GM18517 (cell line): ENCODE measurements around the gene CAPN7.
A peak's percentile ranks its signal among the peaks of the same experiment; 100 is the strongest.

Experiments used
- ATAC-seq: cut with Tn5 transposase; IDR thresholded peaks from one replicate; pipeline ENCODE4 v1.9.1; 2021; ENCODE audit warnings: mild to moderate bottlenecking, moderate library complexity; ENCODE audit not compliant: unreplicated experiment

The CAPN7 gene

GRCh38 chr3:15198686-15199085 lies 7.4 kb upstream of the CAPN7 start:
- no peak for ATAC-seq

- ATAC-seq, result no peak
Observed at GRCh38 chr3:15199493-15200105, 6.4 kb upstream of the CAPN7 start.

DNA sequence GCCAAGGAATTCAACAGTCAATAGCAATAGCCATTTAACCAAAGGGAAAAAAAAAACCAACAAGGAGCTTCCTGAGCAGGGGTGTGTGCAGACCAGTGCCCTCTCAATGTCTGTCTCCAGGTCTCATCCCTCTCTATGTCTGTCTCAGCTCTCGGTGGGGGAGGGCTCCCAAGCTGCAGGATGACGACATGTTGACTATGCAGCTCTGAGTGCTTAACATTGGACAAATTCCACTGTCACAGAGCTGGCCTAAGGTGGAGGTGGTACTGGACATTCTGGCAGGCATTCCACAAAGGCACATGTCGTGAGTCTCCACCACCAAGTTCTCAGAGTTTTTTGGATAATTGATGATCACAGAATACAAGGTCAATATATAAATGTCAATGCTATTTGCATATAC lies 2.0 kb upstream of the CAPN7 start:
- ATAC-seq, result no peak

- no peak for ATAC-seq
Observed at GRCh38 chr3:15205482-15205933, 538 bp upstream of the CAPN7 start.

- peak; percentile 30 for ATAC-seq
Observed at GRCh38 chr3:15206662-15207576, 873 bp downstream of the CAPN7 start.

DNA sequence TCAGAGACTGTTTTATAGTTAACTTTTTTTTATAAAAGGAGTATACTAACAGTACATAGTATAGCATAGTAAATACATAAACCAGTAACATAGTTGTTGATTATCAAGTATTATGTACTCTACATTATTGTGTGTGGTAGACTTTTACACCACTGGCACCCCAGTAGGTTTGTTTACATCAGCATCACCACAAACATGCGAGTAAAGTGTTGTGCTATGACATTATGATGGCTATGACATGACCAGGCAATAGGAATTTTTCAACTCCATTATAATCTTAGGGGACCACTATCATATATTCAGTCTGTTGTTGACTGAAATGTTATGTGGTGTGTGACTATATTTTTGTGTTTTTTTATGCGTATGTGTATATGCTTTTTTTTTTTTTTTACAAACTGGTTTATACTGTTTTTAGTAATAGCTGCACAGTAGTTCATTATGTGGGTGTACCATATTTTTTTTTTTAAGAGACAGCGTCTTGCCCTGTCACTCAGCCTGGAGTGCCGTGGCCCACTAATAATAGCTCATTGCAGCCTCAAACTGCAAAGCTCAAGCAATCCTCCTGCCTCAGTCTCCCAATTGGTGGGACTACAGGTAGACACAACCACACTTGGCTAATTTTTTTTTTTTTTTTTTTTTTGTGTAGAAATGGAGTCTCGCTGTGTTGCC lies 1.9 kb downstream of the CAPN7 start:
- ATAC-seq, result no peak

DNA sequence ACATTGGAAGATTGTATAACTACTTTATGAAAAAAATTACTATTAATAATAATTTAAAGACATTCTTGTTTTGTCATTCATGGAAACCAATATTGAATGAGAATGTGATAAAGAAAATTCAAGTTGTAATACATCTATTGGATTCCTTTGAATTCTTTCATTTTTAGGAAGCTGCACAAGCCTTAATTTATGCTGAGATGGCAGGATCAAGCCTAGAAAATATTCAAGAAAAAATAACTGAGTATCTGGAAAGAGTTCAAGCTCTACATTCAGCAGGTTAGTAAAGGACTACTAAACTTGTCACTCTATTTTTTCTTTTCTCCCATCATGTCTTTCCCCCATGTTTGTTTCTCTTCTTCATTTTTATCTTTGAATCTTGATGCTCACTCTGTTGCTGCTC lies 5.9 kb downstream of the CAPN7 start:
- ATAC-seq, result no peak

DNA sequence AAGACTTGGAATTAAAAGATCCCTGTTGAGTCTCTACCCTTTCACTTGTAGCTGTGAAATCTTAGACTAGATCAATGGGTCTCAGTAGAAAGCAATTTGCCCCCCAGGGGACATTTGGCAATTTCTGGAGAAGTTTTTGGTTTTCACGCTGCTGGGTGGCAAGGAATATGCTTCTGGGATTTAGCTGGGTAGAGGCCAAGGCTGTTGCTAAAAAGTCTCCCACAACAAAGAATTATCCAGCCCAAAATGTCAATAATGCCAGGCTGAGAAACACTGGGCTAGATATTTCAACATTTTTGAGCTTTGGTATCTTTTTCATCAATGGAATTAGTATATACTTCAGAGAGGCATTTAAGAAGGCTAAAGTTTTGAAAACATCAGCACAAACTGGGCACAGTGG lies 8.7 kb downstream of the CAPN7 start:
- no peak for ATAC-seq

DNA sequence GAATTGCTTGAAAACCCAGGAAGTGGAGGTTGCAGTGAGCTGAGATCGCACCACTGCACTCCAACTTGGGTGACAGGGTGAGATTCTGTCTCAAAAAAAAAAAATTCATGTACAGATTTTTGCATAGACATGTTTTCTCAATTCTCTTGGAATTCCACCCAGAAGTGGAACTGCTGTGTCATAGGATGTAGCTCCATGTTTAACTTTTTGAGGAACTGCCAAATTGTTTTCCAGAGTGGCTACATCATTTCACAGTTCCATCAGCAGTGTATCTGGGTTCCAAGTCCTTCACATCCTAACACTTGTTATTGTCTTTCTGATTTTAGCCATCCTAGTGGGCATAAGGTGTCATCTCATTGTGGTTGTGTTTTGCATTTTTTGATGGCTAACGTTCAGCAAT lies 9.9 kb downstream of the CAPN7 start:
- ATAC-seq, result no peak

GRCh38 chr3:15216501-15216900 lies 10.5 kb downstream of the CAPN7 start:
- ATAC-seq, result no peak

GRCh38 chr3:15217011-15217671 lies 11.1 kb downstream of the CAPN7 start:
- ATAC-seq, result no peak

GRCh38 chr3:15217841-15218267 lies 11.8 kb downstream of the CAPN7 start:
- ATAC-seq, result no peak

- no peak for ATAC-seq
Observed at GRCh38 chr3:15218689-15219088, 12.6 kb downstream of the CAPN7 start.

- no peak for ATAC-seq
Observed at GRCh38 chr3:15220056-15220455, 14.0 kb downstream of the CAPN7 start.

GRCh38 chr3:15220661-15221060 lies 14.6 kb downstream of the CAPN7 start:
- no peak for ATAC-seq

DNA sequence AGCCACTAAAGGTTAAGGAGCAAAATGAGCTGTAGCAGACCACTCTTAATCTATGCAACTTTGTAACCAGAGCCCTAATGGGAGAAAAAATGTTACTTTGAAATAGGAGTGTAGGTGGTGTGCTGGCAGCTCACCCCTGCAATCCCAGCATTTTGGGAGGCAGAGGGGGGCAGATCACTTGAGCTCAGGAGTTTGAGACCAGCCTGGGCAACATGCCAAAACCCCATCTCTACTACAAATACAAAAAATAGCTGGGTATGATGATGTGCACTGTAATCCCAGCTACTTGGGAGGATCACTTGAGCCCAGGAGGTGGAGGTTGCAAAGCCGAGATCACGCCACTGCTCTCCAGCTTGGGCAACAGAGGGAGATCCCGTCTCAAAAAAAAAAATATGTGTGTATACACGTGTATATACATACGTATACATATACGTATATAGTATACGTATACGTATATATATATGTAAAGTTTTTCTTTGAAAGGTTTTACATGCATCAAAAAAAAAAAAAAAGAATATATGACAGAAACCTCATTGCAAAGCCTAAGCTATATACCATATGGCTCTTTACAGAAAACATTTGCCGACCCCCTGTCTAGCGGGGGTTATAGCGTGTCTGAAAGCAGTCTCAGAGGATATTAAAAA lies 15.7 kb downstream of the CAPN7 start:
- no peak for ATAC-seq

DNA sequence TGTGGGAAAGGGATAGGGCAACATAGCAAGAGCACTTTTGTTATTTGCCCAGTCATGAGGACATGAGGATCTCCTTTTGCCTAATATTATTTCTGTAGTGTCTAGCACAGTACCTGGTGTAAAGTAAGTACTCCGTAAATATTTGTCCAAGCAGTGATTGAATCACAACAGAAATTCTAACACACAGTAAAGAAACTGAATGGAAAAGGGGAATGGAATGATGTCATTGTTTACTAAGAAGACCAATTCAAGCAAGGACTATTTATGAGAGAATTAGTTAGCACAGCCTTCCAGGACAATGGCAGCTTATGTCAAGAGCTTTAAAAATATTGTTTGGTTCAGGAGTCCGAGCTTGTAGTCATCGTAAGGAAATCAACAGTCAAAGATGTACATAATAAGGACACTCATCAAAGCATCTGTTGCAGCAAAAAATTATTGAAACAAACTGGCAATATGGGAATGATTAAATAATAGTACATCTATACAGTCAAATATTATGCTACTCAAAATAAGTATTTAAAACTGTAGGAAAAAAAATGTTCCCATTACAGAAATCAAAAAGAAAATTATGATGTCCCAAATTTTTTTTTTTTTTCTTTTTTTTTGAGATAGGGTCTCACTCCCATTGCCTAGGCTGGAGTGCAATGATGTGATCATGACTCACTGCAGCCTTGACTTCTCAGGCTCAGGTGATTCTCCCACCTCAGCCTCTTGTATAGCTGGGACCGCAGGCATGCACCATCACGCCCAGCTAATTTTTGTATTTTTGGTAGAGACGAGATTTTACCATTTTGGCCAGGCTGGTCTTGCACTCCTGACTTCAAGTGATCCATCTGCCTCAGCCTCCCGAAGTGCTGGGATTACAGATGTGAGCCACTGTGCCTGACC lies 17.9 kb downstream of the CAPN7 start:
- no peak for ATAC-seq

- ATAC-seq, result no peak
Observed at GRCh38 chr3:15228147-15228546, 22.1 kb downstream of the CAPN7 start.

DNA sequence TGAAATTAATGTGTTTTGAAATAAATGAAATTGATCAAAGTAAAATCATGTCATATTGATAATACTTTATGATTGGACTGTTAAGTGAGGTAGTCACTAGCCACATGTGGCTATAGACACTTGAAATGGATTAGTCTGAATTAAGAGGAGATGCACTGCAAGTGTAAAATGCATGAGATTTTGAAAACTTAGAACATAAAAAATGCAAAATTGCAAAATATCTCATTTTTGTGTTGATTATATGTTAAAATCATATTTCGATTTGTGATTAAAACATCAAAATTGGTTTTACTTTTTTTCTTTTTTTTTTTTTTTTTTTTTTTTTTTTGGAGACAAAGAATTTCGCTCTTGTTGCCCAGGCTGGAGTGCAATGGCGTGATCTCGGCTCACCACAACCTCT lies 23.2 kb downstream of the CAPN7 start:
- ATAC-seq, result no peak

DNA sequence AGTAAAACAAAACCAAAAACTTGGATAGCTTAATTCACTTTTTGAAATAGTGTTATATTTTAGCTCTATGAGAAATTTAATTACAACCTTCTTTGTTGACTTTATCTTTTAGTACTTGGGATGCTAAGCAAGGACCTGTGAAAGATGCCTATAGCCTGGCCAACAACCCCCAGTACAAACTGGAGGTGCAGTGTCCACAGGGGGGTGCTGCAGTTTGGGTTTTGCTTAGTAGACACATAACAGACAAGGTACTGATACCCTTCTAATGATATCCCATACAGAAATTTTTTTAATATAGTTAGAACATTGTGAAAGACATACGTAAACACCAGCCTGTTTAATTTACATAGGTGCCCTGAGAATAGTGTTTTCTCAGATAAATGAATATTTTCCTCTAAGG lies 35.3 kb downstream of the CAPN7 start:
- no peak for ATAC-seq
